Nephron progenitor cell (in vitro differentiated cells): Measurements from ENCODE around the gene QDPR.

Experiments
- DNase-seq: peaks from one replicate; pipeline ENCODE4 v3.0.0; 2021
- H3K27ac Mint-ChIP-seq: 2 replicates; pipeline ENCODE4 v1.8.0; 2021; ENCODE audit warnings: mild to moderate bottlenecking, moderate library complexity, mixed read lengths
- H3K27me3 Mint-ChIP-seq: 2 replicates; pipeline ENCODE4 v1.8.0; 2021; ENCODE audit warnings: mild to moderate bottlenecking, low read depth, mixed read lengths; ENCODE audit not compliant: poor library complexity
- H3K36me3 Mint-ChIP-seq: 2 replicates; pipeline ENCODE4 v1.8.0; 2021; ENCODE audit warnings: low read depth, mixed read lengths
- H3K4me1 Mint-ChIP-seq: 2 replicates; pipeline ENCODE4 v1.8.0; 2021; ENCODE audit warnings: mixed read lengths
- H3K4me3 Mint-ChIP-seq: 2 replicates; pipeline ENCODE4 v1.8.0; 2021; ENCODE audit warnings: mild to moderate bottlenecking, moderate library complexity, mixed read lengths
- H3K9me3 Mint-ChIP-seq: 2 replicates; pipeline ENCODE4 v1.8.0; 2021; ENCODE audit warnings: mild to moderate bottlenecking, moderate library complexity, mixed read lengths
- CTCF ChIP-seq: fragments of 200-600 bp; sonication (generic); IDR thresholded peaks from 2 replicates; pipeline ENCODE4 v1.5.0; 2021; ENCODE audit warnings: antibody characterized with exemption

QDPR gene

GRCh38 chr4:17480955-17481354 is 30.9 kb downstream of the QDPR start:
- Mint-ChIP-seq H3K27ac (no peak overlapping the region), H3K9me3 (no peaks in the 10 kb centered on the region), H3K4me3 (no peak overlapping the region), H3K36me3 (peaks cover 18% of the 10 kb centered on the region), H3K27me3 (no peaks in the 10 kb centered on the region), H3K4me1 (no peaks in the 10 kb centered on the region)
- DNase-seq = no peak
- no peak for TF ChIP-seq CTCF

DNA sequence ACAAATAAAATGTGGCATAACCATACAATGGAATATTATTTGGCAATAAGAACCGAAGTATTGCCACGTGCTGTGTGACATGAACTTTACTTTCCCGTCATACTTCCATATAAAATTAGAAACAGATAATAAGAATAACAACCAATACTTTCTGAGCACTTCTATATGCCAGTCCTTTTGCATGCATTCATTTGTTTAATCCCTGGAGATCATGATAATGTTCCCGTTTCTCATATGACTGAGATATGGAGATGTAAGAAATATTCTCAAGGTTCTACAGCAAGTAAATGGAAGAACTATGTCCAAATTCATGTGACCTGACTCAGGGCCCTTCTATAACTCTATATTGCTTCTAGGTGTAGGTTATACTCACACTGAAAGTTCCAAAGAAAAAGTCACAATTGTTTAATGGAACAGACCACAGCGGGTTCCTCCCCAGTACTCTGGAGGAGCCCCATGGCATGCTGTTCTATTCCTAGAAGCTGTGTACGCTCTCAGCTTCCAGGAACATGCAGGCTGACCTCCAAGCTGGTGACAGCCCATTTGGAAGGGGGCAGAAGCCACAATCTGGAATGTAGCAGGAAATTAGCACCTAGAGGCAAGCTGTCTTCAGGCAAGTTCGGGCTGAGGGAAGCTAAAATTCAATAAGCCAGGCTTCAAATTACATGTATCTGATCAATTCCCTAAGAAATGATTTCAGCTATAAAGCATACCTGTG is 31.5 kb downstream of the QDPR start:
- Mint-ChIP-seq H3K36me3 (peaks cover 13% of the 10 kb centered on the region), H3K27me3 (no peaks in the 10 kb centered on the region), H3K4me1 (no peaks in the 10 kb centered on the region), H3K27ac (no peak overlapping the region), H3K9me3 (no peaks in the 10 kb centered on the region), H3K4me3 (no peak overlapping the region)
- DNase-seq = no peak
- no peak for TF ChIP-seq CTCF

- Mint-ChIP-seq H3K4me3 (no peak overlapping the region), H3K9me3 (no peaks in the 10 kb centered on the region), H3K4me1 (no peaks in the 10 kb centered on the region), H3K27me3 (no peaks in the 10 kb centered on the region), H3K27ac (no peak overlapping the region), H3K36me3 (no peaks in the 10 kb centered on the region)
- DNase-seq = no peak
- no peak for TF ChIP-seq CTCF
Observed at GRCh38 chr4:17477774-17478472, 34.0 kb downstream of the QDPR start.

DNA sequence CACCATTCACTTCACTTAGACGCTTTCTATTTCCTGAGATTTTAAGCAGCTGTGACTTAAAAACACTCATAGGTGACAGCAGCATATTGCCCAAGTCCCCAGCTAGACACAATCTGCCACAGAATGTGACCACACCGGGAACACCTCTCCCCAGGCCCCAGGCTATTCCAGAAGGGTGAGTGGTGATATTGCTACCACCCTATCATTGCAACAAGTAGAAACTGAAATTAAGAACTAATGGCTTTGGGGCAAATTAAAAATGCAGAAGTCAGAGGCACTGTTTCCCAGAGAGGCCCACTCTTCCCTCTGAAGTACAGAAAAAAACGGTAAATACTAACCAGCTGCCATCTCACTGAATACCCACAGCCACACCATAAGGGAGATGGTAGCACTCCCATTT is 35.0 kb downstream of the QDPR start:
- no peaks in the 10 kb centered on the region for H3K27me3 Mint-ChIP-seq
- no peak for DNase-seq

GRCh38 chr4:17475481-17475880 is 36.4 kb downstream of the QDPR start:
- H3K4me3 Mint-ChIP-seq = no peak overlapping the region
- no peak for TF ChIP-seq CTCF
- H3K9me3 Mint-ChIP-seq = no peaks in the 10 kb centered on the region
- no peak overlapping the region for H3K27ac Mint-ChIP-seq
- H3K27me3 Mint-ChIP-seq = no peaks in the 10 kb centered on the region
- H3K4me1 Mint-ChIP-seq = no peaks in the 10 kb centered on the region
- H3K36me3 Mint-ChIP-seq = no peaks in the 10 kb centered on the region
- DNase-seq = no peak

More for the DNA sequence above, 35.0 kb downstream of the QDPR start:
- TF ChIP-seq CTCF = no peak
- Mint-ChIP-seq H3K4me3 (no peak overlapping the region), H3K27ac (no peak overlapping the region), H3K4me1 (no peaks in the 10 kb centered on the region), H3K36me3 (no peaks in the 10 kb centered on the region), H3K9me3 (no peaks in the 10 kb centered on the region)
